ENCODE results near the gene CCDC30.
"Not testable (repeated sequence)": the region's sequence is repeated elsewhere in the genome, so short reads cannot be mapped to it uniquely, and the experiment has no call there.

The CCDC30 gene

GRCh38 chr1:42613803-42614131 is 150.7 kb downstream of the CCDC30 start:
- Mint-ChIP-seq H3K27ac (peak overlapping the region; percentile 18), H3K9me3 (no peaks in the 10 kb centered on the region), H3K4me3 (no peak overlapping the region), H3K4me1 (peaks cover 6% of the 10 kb centered on the region), H3K27me3 (ENCODE audit: low read depth, poor library complexity) (no peaks in the 10 kb centered on the region), H3K36me3 (ENCODE audit: low read depth) (no peaks in the 10 kb centered on the region)
- no peak for TF ChIP-seq CTCF (IDR thresholded peaks at IDR 0.05)
- no peak for DNase-seq

- peaks cover 21% of the 10 kb centered on the region for H3K27me3 Mint-ChIP-seq (ENCODE audit: low read depth, poor library complexity)
- H3K36me3 Mint-ChIP-seq (ENCODE audit: low read depth): no peaks in the 10 kb centered on the region
- H3K27ac Mint-ChIP-seq: no peak overlapping the region
- no peak for TF ChIP-seq CTCF (IDR thresholded peaks at IDR 0.05)
- H3K9me3 Mint-ChIP-seq: no peaks in the 10 kb centered on the region
- H3K4me3 Mint-ChIP-seq: no peak overlapping the region
- no peaks in the 10 kb centered on the region for H3K4me1 Mint-ChIP-seq
- DNase-seq: no peak
Observed at GRCh38 chr1:42618866-42619265, 155.8 kb downstream of the CCDC30 start.

GRCh38 chr1:42620307-42620706 is 157.2 kb downstream of the CCDC30 start:
- no peaks in the 10 kb centered on the region for H3K4me1 Mint-ChIP-seq
- no peak for DNase-seq
- peaks cover 8% of the 10 kb centered on the region for H3K9me3 Mint-ChIP-seq
- H3K27me3 Mint-ChIP-seq (ENCODE audit: low read depth, poor library complexity): peaks cover 30% of the 10 kb centered on the region
- no peaks in the 10 kb centered on the region for H3K36me3 Mint-ChIP-seq (ENCODE audit: low read depth)
- no peak overlapping the region for H3K4me3 Mint-ChIP-seq
- no peak overlapping the region for H3K27ac Mint-ChIP-seq
- TF ChIP-seq CTCF (IDR thresholded peaks at IDR 0.05): no peak

GRCh38 chr1:42621180-42621579 is 158.1 kb downstream of the CCDC30 start:
- not testable (repeated sequence) for H3K9me3 Mint-ChIP-seq; H3K36me3 Mint-ChIP-seq (ENCODE audit: low read depth); H3K27ac Mint-ChIP-seq; DNase-seq; H3K4me3 Mint-ChIP-seq; H3K4me1 Mint-ChIP-seq
- H3K27me3 Mint-ChIP-seq (ENCODE audit: low read depth, poor library complexity): peaks cover 30% of the 10 kb centered on the region

- not testable (repeated sequence) for DNase-seq; H3K27ac Mint-ChIP-seq; H3K4me1 Mint-ChIP-seq; H3K4me3 Mint-ChIP-seq; H3K36me3 Mint-ChIP-seq (ENCODE audit: low read depth)
- peaks cover 14% of the 10 kb centered on the region for H3K9me3 Mint-ChIP-seq
- H3K27me3 Mint-ChIP-seq (ENCODE audit: low read depth, poor library complexity): peaks cover 16% of the 10 kb centered on the region
Observed at GRCh38 chr1:42627205-42627604, 164.1 kb downstream of the CCDC30 start.

- TF ChIP-seq CTCF (IDR thresholded peaks at IDR 0.05): no peak
- Mint-ChIP-seq H3K27me3 (ENCODE audit: low read depth, poor library complexity) (peaks cover 12% of the 10 kb centered on the region), H3K4me1 (no peaks in the 10 kb centered on the region), H3K36me3 (ENCODE audit: low read depth) (no peaks in the 10 kb centered on the region), H3K4me3 (no peak overlapping the region), H3K9me3 (no peaks in the 10 kb centered on the region), H3K27ac (no peak overlapping the region)
- no peak for DNase-seq
Observed at GRCh38 chr1:42639116-42639515, 176.0 kb downstream of the CCDC30 start.

- no peak overlapping the region for H3K4me3 Mint-ChIP-seq
- DNase-seq: no peak
- H3K9me3 Mint-ChIP-seq: peaks cover 17% of the 10 kb centered on the region
- no peak overlapping the region for H3K27ac Mint-ChIP-seq
- TF ChIP-seq CTCF (IDR thresholded peaks at IDR 0.05): no peak
- H3K36me3 Mint-ChIP-seq (ENCODE audit: low read depth): no peaks in the 10 kb centered on the region
- peaks cover 59% of the 10 kb centered on the region for H3K27me3 Mint-ChIP-seq (ENCODE audit: low read depth, poor library complexity)
- H3K4me1 Mint-ChIP-seq: no peaks in the 10 kb centered on the region
Observed at GRCh38 chr1:42646056-42646455, 183.0 kb downstream of the CCDC30 start.

Data from nephron progenitor cell (in vitro differentiated cells).